MM.1S (cell line): ENCODE results near the gene ASCC3.

Experiments
- CTCF ChIP-seq: fragments of 300-600 bp; sonication (generic); IDR thresholded peaks from 2 replicates; pipeline ENCODE4 v1.5.1; 2016; ENCODE audit warnings: antibody characterized with exemption, low read length, mixed read lengths
- EZH2 ChIP-seq: fragments of 300-600 bp; sonication (generic); optimal IDR thresholded peaks from 2 replicates; pipeline ENCODE3; 2017; ENCODE audit warnings: low read depth, mild to moderate bottlenecking, antibody characterized with exemption, low read length, mixed read lengths
- EZH2phosphoT487 ChIP-seq: fragments of 300-600 bp; sonication (generic); IDR thresholded peaks from 2 replicates; pipeline ENCODE4 v1.6.1; 2018; ENCODE audit warnings: antibody characterized with exemption, low read length

DNA sequence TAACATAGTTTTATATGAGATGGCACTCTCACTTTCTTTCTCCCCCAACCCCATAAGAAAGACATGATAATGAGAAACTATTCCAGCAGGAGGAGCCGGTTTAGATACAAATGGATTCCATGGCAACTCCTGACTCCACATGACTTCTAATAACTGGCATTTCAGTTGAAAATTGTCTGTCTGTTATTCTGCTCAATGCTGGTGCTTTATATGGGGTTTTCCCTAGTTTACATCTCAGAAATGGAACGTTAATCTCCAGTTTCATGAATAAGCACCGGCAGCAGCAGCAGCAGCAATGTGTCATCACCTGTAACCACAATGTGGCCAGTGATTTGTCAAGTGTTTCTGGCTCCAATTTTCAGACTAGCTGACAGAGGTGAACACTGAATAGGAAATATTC lies 408.5 kb downstream of the ASCC3 start:
- TF ChIP-seq CTCF (no peak), EZH2 (no peak), EZH2phosphoT487 (no peak)
